GM13977 (cell line): ENCODE data around the gene TMEM116.
A peak's percentile ranks its signal among the peaks of the same experiment; 100 is the strongest.

Experiments used
- DNase-seq: peaks from one replicate; pipeline ENCODE4 v3.0.0; 2012; ENCODE audit warnings: low spot score
- CTCF ChIP-seq: IDR thresholded peaks from 2 replicates; pipeline ENCODE4 v1.5.1; 2012; ENCODE audit warnings: mild to moderate bottlenecking, control low read depth; ENCODE audit not compliant: insufficient read depth; ENCODE audit errors: extremely low read depth, missing control alignments
- in situ Hi-C: fragments of 300-500 bp; cut with MboI; formaldehyde crosslinking; loops from one replicate; pipeline ENCODE4 v1.12.0; 2022; ENCODE audit warnings: low sequenced_read_pairs, low pct_unique_long_range_greater_than_20kb, mixed read lengths, inconsistent platforms; ENCODE audit not compliant: unreplicated experiment

TMEM116 gene

GRCh38 chr12:111904446-111904975 is 108.5 kb downstream of the TMEM116 start:
- no peak for TF ChIP-seq CTCF
- DNase-seq: no peak
- in situ Hi-C loops: no loop called here

GRCh38 chr12:111901182-111901581 is 111.8 kb downstream of the TMEM116 start:
- in situ Hi-C loops: no loop called here
- no peak for DNase-seq
- TF ChIP-seq CTCF: no peak

- in situ Hi-C loops: no loop called here
- TF ChIP-seq CTCF: no peak
- DNase-seq: peak; percentile 1
Observed at GRCh38 chr12:111894556-111894955, 118.4 kb downstream of the TMEM116 start.

GRCh38 chr12:111893287-111893686 is 119.7 kb downstream of the TMEM116 start:
- no peak for DNase-seq
- in situ Hi-C loops: no loop called here
- no peak for TF ChIP-seq CTCF

GRCh38 chr12:111887926-111888745 is 124.8 kb downstream of the TMEM116 start:
- DNase-seq: no peak
- in situ Hi-C loops: no loop called here
- no peak for TF ChIP-seq CTCF

- in situ Hi-C loops: no loop called here
- no peak for TF ChIP-seq CTCF
- no peak for DNase-seq
Observed at GRCh38 chr12:111886662-111887545, 126.1 kb downstream of the TMEM116 start.
